Osteocyte (in vitro differentiated cells): Measurements from ENCODE around the gene ASTN2. TPM values are rescaled to one million over a fixed set of nuclear protein-coding genes. Genes with fewer than 3 reads are reported as not detected.

Source experiments
- DNase-seq: peaks from one replicate; pipeline ENCODE4 v3.0.0; 2021; ENCODE audit warnings: mixed read lengths; ENCODE audit not compliant: unreplicated experiment; ENCODE audit errors: extremely low spot score
- H3K27ac Mint-ChIP-seq: one replicate; pipeline ENCODE4 v1.8.0; 2021; ENCODE audit warnings: mild to moderate bottlenecking, mixed read lengths; ENCODE audit not compliant: unreplicated experiment
- H3K27me3 Mint-ChIP-seq: one replicate; pipeline ENCODE4 v1.8.0; 2021; ENCODE audit warnings: mixed read lengths; ENCODE audit not compliant: unreplicated experiment
- H3K36me3 Mint-ChIP-seq: one replicate; pipeline ENCODE4 v1.8.0; 2021; ENCODE audit warnings: mixed read lengths; ENCODE audit not compliant: unreplicated experiment
- H3K4me1 Mint-ChIP-seq: one replicate; pipeline ENCODE4 v1.8.0; 2021; ENCODE audit warnings: mixed read lengths; ENCODE audit not compliant: unreplicated experiment
- H3K4me3 Mint-ChIP-seq: one replicate; pipeline ENCODE4 v1.8.0; 2021; ENCODE audit warnings: mild to moderate bottlenecking, moderate library complexity, mixed read lengths; ENCODE audit not compliant: unreplicated experiment
- H3K9me3 Mint-ChIP-seq: one replicate; pipeline ENCODE4 v1.8.0; 2021; ENCODE audit warnings: mixed read lengths; ENCODE audit not compliant: unreplicated experiment
- total RNA-seq: library from RNA; stranded (reverse); gene quantifications from 2 replicates; pipeline ENCODE4 v1.2.1, GENCODE V29; 2021
- TF ChIP-seq, protein P1 (sequence below): fragments of 200-600 bp; sonication (generic); IDR thresholded peaks from 2 replicates; pipeline ENCODE4 v1.5.0; 2021; ENCODE audit warnings: antibody characterized with exemption, mild to moderate bottlenecking, moderate library complexity

Gene ASTN2
- total RNA-seq, 1 donor from 2014 or later: 2.3 TPM

DNA sequence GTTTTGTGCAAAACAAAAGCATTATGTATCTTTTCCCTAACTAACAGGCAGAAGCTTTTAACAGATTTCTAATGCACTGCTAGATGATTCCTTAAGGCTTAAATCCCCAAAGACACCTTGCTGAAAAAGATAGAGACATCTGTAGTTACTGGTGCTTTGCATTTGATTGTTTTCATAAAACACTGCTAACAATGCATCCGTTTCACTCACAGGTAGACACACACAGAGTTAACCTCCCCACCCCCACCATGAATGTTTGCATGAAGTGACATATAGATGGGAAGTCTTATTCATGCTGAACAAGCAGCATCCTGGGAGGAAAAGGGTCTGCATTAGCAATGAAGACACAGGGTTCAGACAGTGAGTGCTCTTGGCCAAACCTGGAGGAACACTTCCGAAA is 100.9 kb downstream of the ASTN2 start:
- TF ChIP-seq, protein P1, sequence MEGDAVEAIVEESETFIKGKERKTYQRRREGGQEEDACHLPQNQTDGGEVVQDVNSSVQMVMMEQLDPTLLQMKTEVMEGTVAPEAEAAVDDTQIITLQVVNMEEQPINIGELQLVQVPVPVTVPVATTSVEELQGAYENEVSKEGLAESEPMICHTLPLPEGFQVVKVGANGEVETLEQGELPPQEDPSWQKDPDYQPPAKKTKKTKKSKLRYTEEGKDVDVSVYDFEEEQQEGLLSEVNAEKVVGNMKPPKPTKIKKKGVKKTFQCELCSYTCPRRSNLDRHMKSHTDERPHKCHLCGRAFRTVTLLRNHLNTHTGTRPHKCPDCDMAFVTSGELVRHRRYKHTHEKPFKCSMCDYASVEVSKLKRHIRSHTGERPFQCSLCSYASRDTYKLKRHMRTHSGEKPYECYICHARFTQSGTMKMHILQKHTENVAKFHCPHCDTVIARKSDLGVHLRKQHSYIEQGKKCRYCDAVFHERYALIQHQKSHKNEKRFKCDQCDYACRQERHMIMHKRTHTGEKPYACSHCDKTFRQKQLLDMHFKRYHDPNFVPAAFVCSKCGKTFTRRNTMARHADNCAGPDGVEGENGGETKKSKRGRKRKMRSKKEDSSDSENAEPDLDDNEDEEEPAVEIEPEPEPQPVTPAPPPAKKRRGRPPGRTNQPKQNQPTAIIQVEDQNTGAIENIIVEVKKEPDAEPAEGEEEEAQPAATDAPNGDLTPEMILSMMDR: no peak
- DNase-seq: no peak
- H3K27me3 Mint-ChIP-seq: no peaks in the 10 kb centered on the region
- H3K4me3 Mint-ChIP-seq: no peak overlapping the region
- no peak overlapping the region for H3K27ac Mint-ChIP-seq
- H3K9me3 Mint-ChIP-seq: no peaks in the 10 kb centered on the region
- H3K4me1 Mint-ChIP-seq: no peaks in the 10 kb centered on the region
- no peaks in the 10 kb centered on the region for H3K36me3 Mint-ChIP-seq

DNA sequence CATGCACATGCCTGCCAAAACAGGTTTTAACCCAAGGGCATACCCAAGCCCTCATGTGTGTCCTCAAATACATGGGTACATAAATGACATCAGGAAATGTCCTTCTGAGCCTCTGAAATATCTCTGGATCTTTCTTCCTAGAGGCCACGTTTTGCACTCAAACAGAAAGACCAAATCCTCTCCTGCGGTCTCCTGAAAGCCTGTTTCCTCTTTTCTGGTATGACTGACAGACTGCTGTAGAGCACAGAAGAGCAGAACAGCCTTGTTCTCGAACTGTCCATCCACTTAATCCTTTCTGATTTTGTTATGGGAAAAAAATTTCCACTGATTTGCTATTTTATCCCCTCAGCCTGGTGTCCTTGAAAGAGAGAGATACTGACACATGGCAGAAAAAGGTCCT is 107.2 kb downstream of the ASTN2 start:
- Mint-ChIP-seq H3K27me3 (no peaks in the 10 kb centered on the region), H3K4me3 (no peak overlapping the region), H3K4me1 (no peaks in the 10 kb centered on the region), H3K27ac (no peak overlapping the region), H3K9me3 (no peaks in the 10 kb centered on the region), H3K36me3 (no peaks in the 10 kb centered on the region)
- TF ChIP-seq, protein P1: no peak
- no peak for DNase-seq

DNA sequence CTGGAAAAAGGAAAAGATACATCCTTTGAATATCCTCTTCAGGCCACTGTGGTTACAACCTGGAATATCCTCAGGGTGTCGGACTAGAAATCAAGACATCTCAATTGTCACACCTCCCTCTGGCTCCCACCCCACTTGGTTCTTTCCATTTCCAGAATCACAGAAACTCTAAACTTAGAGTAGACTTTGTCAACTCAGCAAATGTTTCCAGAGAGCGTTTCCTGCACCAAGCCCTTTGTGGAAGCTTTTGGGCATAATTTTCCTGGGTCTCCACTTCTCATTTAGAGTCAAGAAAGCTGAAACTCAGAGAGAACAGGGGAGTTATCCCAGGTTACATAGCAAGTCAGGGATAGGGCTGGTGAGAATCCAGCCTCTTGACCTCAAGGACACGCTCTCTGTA is 108.8 kb downstream of the ASTN2 start:
- TF ChIP-seq, protein P1: no peak
- Mint-ChIP-seq H3K27me3 (no peaks in the 10 kb centered on the region), H3K9me3 (no peaks in the 10 kb centered on the region), H3K27ac (no peak overlapping the region), H3K4me1 (no peaks in the 10 kb centered on the region), H3K36me3 (no peaks in the 10 kb centered on the region), H3K4me3 (no peak overlapping the region)
- DNase-seq: no peak

DNA sequence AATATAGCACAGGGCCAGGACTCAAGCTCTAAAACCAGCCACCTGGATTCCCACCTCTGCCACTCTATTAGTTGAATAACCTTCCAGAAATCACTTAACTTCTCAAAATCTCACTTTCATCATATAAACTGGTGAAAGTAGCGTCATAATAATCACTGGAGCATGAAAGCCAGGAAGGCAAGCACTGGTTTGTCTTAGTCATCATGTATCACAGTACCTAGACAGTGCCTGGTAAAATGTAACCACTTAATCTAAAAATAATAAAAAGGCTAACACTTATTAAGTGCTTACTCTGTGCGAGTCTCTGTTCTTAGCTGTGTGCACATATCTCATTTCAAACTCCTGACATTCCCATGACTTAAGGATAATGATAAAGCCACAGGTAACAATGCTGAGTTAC is 109.4 kb downstream of the ASTN2 start:
- H3K9me3 Mint-ChIP-seq: no peaks in the 10 kb centered on the region
- no peak overlapping the region for H3K27ac Mint-ChIP-seq
- TF ChIP-seq, protein P1: no peak
- DNase-seq: no peak
- H3K36me3 Mint-ChIP-seq: no peaks in the 10 kb centered on the region
- H3K4me3 Mint-ChIP-seq: no peak overlapping the region
- no peaks in the 10 kb centered on the region for H3K27me3 Mint-ChIP-seq
- H3K4me1 Mint-ChIP-seq: no peaks in the 10 kb centered on the region

DNA sequence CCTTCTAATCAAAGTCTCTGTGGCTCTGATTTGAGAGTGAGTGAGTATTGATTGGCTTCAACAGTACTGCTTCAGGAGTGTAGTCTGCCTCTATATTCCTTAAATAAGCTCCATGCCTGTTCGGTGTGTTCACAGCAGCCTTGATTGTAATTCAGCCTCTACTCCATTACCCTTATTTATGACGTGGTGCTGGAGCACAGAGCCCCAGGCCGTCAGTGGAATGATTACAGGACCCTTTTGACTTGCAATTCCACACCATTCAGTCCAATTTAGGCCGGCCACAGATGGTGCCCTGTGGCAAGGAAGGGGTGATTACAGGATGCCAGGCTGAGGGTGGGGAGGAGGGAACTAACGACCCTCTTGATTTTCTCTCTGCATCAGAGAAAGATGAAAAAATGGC is 110.3 kb downstream of the ASTN2 start:
- DNase-seq: no peak
- no peak overlapping the region for H3K27ac Mint-ChIP-seq
- no peaks in the 10 kb centered on the region for H3K4me1 Mint-ChIP-seq
- TF ChIP-seq, protein P1: no peak
- no peak overlapping the region for H3K4me3 Mint-ChIP-seq
- no peaks in the 10 kb centered on the region for H3K36me3 Mint-ChIP-seq
- no peaks in the 10 kb centered on the region for H3K27me3 Mint-ChIP-seq
- H3K9me3 Mint-ChIP-seq: no peaks in the 10 kb centered on the region
